ENCODE results near the gene KRTAP25-1. TPM values are rescaled to one million over a fixed set of nuclear protein-coding genes. Genes with fewer than 3 reads are reported as not detected.

The KRTAP25-1 gene
- total and polyA plus RNA-seq, 12 donors, result not detected

GRCh38 chr21:30243691-30244090, 45.6 kb downstream of the KRTAP25-1 start:
- no peak overlapping the region for H3K4me3 ChIP-seq
- H3K27ac ChIP-seq, result no peak overlapping the region
- TF ChIP-seq CTCF (IDR thresholded peaks at IDR 0.05), result no peak
- no peaks in the 10 kb centered on the region for H3K27me3 ChIP-seq
- intact Hi-C loops (cut with DNase I), result no loop called here
- H3K4me1 ChIP-seq, result no peaks in the 10 kb centered on the region
- DNase-seq (no peak), ATAC-seq (no peak)
- no peaks in the 10 kb centered on the region for H3K9me3 ChIP-seq
- H3K36me3 ChIP-seq, result no peaks in the 10 kb centered on the region

GRCh38 chr21:30240661-30241060, 48.7 kb downstream of the KRTAP25-1 start:
- DNase-seq (no peak), ATAC-seq (no peak)
- intact Hi-C loops (cut with DNase I), result no loop called here
- no peaks in the 10 kb centered on the region for H3K36me3 ChIP-seq
- H3K4me1 ChIP-seq, result no peaks in the 10 kb centered on the region
- H3K27me3 ChIP-seq, result no peaks in the 10 kb centered on the region
- H3K9me3 ChIP-seq, result no peaks in the 10 kb centered on the region
- WGBS, 2 donors, result 81 to 87% methylated on average over 3 of the region's 3 CpGs
- no peak for TF ChIP-seq CTCF (IDR thresholded peaks at IDR 0.05)
- H3K4me3 ChIP-seq, result no peak overlapping the region
- no peak overlapping the region for H3K27ac ChIP-seq

Other genes starting within 250 kb of the KRTAP25-1 start
- not detected for gene CLDN17, start 122.7 kb downstream of the KRTAP25-1 start, total RNA-seq
- not detected for gene CLDN17, start 122.7 kb downstream of the KRTAP25-1 start, polyA plus RNA-seq
- gene CLDN8, start 73.4 kb downstream of the KRTAP25-1 start, total RNA-seq, result not detected
- not detected for gene CLDN8, start 73.4 kb downstream of the KRTAP25-1 start, polyA plus RNA-seq
- gene KRTAP24-1, start 6.6 kb downstream of the KRTAP25-1 start, total RNA-seq, result not detected
- gene KRTAP24-1, start 6.6 kb downstream of the KRTAP25-1 start, polyA plus RNA-seq, result not detected
- not detected for gene KRTAP26-1, start 30.8 kb upstream of the KRTAP25-1 start, total RNA-seq
- not detected for gene KRTAP26-1, start 30.8 kb upstream of the KRTAP25-1 start, polyA plus RNA-seq
- not detected for gene KRTAP27-1, start 48.2 kb upstream of the KRTAP25-1 start, total RNA-seq
- not detected for gene KRTAP27-1, start 48.2 kb upstream of the KRTAP25-1 start, polyA plus RNA-seq
- not detected for gene KRTAP23-1, start 59.1 kb upstream of the KRTAP25-1 start, total RNA-seq
- gene KRTAP23-1, start 59.1 kb upstream of the KRTAP25-1 start, polyA plus RNA-seq, result not detected
- gene KRTAP13-2, start 82.8 kb upstream of the KRTAP25-1 start, total RNA-seq, result not detected
- not detected for gene KRTAP13-2, start 82.8 kb upstream of the KRTAP25-1 start, polyA plus RNA-seq
- not detected for gene KRTAP13-1, start 106.5 kb upstream of the KRTAP25-1 start, total RNA-seq
- not detected for gene KRTAP13-1, start 106.5 kb upstream of the KRTAP25-1 start, polyA plus RNA-seq
- gene KRTAP13-3, start 136.4 kb upstream of the KRTAP25-1 start, total RNA-seq, result not detected
- gene KRTAP13-3, start 136.4 kb upstream of the KRTAP25-1 start, polyA plus RNA-seq, result not detected
- not detected for gene KRTAP13-4, start 140.7 kb upstream of the KRTAP25-1 start, total RNA-seq
- gene KRTAP13-4, start 140.7 kb upstream of the KRTAP25-1 start, polyA plus RNA-seq, result not detected
- gene KRTAP15-1, start 150.8 kb upstream of the KRTAP25-1 start, total RNA-seq, result not detected
- gene KRTAP15-1, start 150.8 kb upstream of the KRTAP25-1 start, polyA plus RNA-seq, result not detected
- not detected for gene KRTAP19-1, start 190.9 kb upstream of the KRTAP25-1 start, total RNA-seq
- not detected for gene KRTAP19-1, start 190.9 kb upstream of the KRTAP25-1 start, polyA plus RNA-seq
- not detected for gene KRTAP19-2, start 197.9 kb upstream of the KRTAP25-1 start, total RNA-seq
- gene KRTAP19-2, start 197.9 kb upstream of the KRTAP25-1 start, polyA plus RNA-seq, result not detected
- gene KRTAP19-3, start 202.5 kb upstream of the KRTAP25-1 start, total RNA-seq, result not detected
- not detected for gene KRTAP19-3, start 202.5 kb upstream of the KRTAP25-1 start, polyA plus RNA-seq
- not detected for gene KRTAP19-4, start 207.7 kb upstream of the KRTAP25-1 start, total RNA-seq
- gene KRTAP19-4, start 207.7 kb upstream of the KRTAP25-1 start, polyA plus RNA-seq, result not detected
- not detected for gene KRTAP19-5, start 212.6 kb upstream of the KRTAP25-1 start, total RNA-seq
- not detected for gene KRTAP19-5, start 212.6 kb upstream of the KRTAP25-1 start, polyA plus RNA-seq